ENCODE measurements around the gene SDK2.

Gene SDK2

DNA sequence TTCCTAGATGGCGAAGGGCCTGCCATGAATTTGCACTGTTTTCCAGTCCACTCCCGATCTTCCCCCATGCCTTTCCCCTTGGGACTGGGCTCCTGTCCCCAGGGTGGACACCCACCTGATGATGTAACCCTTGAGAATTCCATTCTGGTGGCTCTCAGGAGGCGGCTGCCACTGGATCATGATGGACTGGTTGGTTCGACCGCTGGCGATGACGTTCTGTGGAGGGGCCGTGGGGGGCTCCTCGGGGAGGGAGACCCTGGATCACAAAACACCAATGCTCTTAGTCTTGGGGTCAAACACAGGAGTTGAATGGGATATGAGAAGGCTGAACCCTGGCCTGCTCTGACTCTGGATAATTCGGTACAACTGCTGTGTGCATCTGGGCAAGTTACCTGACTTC is 225.2 kb downstream of the SDK2 start:
- DNase-seq (ENCODE audit: low spot score) = no peak

DNA sequence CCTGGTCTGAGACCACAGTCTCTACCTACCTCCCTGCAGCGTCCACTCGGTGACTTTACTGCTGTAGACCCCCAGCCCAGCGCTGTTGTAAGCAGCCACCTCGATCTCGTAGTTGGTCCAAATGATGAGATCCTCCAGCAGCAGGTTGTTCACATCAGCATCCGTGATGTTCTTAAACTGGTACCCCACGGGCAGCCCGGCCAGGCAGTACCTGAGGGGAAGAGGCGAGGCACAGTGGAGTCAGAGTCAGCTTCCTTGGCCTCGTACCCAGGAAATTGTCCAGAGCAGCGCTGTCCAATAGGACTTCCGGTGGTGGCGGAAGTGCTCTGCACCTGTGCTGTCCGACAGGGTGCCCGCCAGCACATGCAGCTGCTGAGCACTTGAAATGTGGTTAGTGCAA is 228.5 kb downstream of the SDK2 start:
- DNase-seq (ENCODE audit: low spot score) = peak; percentile 42

DNA sequence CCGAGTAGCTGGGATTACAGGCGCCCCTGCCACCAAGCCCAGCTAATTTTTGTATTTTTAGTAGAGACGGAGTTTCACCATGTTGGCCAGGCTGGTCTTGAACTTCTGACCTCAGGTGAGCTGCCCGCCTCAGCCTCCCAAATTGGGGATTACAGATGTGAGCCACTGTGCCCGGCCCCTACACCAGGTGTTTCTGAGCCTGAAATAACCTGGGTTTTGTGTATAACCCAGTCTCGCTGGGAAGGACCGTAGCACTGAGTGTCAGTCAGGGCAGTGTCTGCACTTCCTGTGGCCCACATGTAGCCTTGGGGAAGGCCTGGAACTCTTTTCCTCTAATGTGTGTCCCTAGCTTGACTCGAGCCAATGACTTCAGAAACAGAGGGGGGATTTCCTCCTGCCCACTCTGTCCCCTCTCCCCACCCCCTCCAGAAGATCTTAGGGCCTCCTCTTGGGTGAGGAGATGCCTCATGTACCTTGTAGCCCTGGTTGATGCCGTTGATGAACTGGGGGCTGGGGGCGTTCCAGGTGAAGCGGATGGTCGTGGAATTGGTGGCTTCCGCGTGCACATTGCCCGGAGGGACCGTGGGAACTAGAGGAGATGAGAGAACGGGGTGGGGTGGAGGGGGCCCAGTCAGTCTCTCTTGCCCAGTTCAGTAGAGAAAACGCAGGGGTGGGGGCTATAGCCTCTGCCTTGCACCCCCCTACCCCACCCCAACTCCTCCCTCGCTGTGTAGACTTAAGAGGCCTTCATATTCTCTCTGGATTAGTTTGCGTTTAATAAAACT is 229.9 kb downstream of the SDK2 start:
- no peak for DNase-seq (ENCODE audit: low spot score)

DNA sequence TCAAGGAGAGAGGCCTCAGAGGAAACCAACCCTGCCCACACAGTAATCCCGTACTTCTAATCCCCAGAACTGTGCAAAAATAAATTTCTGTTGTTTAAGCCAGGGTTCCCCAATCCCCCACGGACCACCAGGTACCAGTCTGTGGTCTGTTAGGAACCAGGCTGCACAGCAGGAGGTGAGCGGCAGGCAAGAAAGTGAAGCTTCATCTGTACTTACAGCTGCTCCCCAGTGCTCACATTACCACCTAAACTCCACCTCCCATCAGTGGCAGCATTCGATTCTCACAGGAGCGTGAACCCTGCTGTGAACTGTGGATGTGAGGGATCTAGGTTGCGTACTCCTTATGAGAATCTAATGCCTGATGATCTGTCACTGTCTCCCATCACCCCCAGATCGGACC is 231.3 kb downstream of the SDK2 start:
- no peak for DNase-seq (ENCODE audit: low spot score)

DNA sequence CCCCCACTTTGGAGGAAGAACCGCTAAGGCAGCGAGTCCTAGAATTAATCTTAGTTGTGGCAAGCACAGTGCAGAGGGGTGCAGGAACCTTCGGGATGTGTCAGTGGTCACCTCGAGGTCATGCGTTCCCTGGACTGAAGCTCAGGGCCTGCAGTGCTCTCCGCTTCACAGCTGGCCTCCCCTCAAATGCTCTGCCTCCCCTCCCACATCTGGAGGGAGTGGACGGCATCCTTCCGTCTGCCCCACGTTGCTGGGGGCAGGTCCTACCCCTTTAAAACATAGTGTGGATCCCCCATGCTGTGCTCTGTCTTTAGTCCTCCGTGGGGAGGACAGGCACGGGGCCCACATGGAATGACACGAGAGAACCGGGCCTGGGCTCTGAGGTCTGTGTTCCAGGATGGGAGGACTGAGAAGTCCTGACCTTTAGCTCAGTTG is 232.9 kb downstream of the SDK2 start:
- DNase-seq (ENCODE audit: low spot score) = peak; percentile 51

DNA sequence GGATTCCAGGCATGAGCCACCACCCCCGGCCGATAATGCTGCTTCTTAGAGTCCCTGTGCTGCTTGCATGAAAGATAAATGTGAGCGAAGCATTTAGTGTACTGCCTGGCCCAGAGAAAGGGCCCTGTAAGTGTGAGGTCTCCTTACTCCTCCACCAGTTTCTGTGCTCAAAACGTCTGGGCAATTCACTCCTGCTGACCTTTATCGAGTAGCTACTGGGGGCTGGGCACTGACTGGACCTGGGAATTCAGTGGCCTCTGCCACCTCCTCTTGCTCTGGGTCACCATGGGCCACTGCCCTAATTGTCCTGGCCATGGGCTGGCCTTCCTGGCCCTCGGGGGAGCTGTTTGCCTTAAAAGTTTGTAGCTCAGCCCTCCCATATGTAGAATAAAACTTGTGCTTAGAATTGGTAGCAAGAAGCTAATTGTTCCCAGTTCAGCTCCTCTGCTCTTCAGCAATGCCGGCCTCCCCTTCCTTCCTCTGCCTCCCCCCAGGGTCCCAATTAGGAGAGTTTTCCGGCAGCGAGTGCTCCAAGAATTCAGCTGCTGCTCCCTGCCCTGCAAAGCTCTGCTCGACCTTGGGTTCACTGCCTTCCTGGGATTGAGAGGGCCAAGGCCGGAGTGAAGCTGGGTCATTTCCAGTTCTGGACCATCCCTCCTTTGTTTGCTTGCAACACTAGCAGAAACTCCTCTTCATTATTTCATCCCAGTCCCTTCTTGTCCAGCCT is 233.5 kb downstream of the SDK2 start:
- peak; percentile 55 for DNase-seq (ENCODE audit: low spot score)

DNA sequence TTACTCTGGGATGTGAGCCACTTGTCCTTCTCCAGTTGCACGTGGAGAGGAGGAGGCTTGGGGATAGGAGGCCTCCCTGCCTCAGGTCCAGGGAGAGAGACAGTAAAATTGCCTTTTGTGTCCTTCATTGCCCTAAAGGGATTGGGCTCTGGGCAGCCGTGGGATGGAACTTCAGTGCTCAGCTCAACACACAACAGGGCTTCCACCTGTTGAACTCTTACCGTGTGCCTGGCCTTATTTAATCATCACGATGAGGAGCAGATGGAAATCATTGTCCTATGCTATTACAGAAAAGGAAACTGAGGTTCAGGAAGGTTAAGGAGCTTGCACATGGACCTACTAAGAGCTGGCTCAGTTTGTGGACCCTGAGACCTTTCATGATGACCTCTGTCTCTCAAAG is 240.0 kb downstream of the SDK2 start:
- DNase-seq (ENCODE audit: low spot score) = no peak

DNA sequence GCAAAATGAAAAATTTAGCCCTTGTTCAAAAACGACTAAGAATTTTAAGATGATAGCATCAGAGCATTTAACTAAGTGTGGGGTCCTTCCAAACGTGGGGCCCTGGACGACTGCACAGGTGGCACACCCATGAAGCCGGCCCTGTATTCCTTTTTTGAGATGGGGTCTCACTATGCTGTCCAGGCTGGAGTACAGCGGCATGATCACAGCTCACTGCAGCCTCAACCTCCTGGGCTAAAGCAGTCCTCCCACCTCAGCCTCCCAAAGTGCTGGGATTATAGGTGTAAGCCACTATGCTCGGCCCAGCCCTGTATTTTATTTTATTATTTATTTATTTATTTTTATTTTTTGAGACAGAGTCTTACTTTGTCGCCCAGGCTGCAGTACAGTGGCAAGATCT is 241.8 kb downstream of the SDK2 start:
- DNase-seq (ENCODE audit: low spot score) = no peak

DNA sequence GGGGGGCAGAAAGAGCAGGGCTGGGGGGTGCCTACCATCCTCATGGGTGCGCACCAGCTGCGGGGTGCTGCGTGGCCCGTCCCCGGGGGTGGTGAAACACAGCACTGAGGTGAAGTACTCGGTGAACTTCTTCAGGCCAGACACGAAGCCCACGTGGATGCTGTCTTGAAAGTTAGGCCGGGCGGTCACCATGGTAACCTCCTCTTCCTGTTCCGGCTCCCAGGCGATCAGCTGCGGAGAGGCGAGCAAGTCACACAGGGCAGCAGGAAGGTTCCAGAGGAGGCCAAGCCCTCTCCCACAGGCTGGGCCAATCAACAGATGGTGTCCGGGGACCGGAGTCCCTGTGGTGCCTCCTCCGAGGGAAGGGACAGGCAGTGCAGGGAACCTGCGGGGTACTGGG is 242.3 kb downstream of the SDK2 start:
- no peak for DNase-seq (ENCODE audit: low spot score)

DNA sequence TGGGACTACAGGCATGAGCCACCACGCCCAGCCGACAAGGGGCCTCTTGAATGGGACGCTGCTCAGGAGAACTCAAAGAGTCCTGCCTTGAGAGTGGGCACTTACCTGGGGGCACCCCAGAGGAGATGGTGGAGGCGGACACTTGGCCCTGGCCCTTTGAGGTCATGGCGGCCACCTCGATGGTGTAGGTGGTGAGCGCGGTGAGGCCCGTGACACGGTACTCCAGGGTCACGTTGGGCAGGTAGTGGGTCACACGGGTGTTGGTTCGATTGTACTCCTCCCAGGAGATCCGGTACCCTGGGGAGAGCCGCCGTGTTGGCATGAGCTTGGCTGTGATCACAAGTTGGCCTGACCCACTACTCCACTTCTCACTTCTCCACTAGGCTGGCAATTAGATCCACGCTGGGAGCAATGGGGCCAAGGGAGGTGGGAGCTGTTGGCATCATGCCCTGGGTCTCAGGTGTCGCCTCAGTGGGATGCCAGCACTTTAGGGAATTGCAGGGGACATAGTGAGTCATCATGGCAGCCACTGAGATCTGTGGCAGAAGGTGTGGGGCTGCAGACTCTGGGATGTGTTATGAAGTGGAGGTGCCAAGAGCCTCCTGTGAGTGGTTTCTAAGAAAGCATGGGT is 243.2 kb downstream of the SDK2 start:
- no peak for DNase-seq (ENCODE audit: low spot score)

DNA sequence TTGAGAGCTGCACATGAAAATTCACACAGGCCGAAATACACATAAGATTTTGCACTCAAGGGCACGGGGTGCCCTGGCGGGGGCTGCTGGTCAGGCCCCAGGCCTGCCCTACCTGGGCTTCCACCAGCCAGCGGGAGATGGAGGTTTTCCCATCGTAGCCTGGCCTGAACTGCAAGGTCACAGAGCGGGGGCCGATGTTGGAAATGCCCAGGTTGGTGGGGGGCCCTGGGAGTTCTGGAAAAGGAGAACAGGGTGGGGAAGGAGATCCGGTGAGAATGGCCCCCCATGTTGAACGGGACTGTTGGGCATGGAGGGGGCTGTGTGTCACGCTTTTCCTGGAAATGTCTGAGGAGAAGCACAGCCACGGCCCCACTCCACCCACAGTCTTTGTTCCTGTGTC is 245.2 kb downstream of the SDK2 start:
- peak; percentile 46 for DNase-seq (ENCODE audit: low spot score)

DNA sequence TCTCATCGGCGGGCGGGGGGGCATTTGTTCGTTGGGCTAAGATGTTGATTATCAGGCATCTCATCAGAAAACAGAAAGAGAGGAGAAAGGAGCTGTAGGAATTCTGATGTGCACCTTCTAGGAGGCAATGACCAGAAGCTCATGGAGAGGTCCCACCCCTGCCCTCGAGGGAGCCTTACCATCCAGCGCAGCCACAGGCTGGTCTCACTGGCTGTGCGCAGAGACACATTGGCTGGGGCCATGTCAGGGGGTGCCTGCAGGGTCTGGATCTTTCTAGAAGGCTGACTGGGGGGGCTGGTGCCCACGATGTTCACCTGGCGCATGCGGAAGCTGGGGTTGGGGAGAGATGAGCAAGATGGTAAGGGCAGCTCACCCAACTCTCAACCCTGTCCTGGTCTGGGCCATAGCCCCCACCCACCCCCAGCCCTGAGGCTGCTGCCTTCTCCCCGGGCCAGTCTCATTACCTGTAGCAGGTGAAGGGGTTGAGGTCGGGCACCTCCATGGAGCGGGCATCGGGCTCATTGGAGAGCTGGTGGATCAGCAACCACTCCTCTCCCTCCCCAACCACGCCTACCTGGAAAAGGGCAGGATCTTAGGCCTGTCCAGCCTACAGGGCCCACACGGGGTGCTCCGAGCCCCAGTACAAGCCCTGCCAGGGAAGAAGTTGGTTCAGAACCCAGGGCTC is 246.2 kb downstream of the SDK2 start:
- DNase-seq (ENCODE audit: low spot score) = no peak

DNA sequence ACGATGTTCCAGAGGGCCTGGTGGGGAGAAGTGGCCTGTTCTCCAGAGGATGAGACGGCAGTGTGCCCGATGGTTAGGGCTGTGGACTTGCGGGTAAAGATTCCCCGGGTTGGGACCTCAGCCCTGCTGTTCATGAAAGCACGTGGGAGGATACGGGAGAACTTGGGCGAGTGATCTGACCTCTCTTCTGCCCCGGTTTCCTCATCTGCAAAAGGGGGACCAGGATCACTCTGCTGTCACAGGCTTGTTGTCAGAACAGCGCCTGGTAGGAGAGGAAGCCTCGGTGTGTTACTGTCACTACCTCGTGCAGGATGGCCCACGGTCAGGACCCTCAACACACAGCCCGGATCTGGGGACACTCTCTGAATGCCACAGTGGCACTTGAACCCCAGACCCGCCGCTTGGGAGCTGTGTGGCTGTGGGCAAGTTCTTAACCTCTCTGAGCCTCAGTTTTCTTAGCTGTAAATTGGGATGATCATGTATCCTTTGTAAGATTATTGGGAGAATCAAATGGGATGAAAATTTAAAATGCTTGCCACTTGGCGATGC is 246.9 kb downstream of the SDK2 start:
- no peak for DNase-seq (ENCODE audit: low spot score)

DNA sequence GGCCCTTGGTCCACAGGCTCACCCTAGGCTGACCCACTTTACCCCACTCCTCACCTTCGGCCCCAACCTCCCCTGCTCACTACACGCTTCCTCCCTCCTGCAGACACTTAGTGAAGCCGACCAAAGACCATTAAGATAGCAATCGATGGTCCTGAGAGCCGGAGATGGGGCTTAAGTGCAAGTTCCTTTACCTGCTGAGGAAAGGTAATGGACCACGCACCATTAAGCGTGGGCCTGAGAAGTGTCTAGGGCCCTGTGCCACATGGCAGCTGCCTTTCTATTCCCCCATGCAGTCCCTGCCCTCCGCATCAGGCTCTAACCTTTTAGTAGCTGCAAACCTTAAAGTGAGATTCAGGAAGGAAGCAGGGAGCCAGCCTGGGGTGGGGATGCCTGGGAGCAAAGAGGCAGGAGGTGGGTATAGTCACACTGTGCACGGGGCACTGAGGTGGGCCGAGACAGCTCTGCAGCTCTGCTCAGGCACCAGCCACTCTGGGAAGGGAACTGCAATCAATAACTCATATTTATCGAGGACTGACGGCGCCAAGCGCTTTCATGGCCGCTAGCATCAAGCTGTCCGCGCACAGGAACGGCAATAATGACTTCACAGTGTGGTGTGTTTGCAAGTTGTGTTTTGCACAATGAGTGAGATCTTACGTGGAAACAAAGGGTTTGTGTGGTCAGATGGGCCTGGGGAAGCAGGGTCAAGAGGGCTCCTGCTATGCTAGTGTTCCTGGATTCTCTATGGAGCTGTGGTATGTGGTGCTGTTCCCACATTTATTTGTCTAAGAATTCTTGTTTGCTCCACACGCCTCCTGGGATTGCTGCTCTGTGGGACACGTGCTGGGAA is 247.6 kb downstream of the SDK2 start:
- no peak for DNase-seq (ENCODE audit: low spot score)

DNA sequence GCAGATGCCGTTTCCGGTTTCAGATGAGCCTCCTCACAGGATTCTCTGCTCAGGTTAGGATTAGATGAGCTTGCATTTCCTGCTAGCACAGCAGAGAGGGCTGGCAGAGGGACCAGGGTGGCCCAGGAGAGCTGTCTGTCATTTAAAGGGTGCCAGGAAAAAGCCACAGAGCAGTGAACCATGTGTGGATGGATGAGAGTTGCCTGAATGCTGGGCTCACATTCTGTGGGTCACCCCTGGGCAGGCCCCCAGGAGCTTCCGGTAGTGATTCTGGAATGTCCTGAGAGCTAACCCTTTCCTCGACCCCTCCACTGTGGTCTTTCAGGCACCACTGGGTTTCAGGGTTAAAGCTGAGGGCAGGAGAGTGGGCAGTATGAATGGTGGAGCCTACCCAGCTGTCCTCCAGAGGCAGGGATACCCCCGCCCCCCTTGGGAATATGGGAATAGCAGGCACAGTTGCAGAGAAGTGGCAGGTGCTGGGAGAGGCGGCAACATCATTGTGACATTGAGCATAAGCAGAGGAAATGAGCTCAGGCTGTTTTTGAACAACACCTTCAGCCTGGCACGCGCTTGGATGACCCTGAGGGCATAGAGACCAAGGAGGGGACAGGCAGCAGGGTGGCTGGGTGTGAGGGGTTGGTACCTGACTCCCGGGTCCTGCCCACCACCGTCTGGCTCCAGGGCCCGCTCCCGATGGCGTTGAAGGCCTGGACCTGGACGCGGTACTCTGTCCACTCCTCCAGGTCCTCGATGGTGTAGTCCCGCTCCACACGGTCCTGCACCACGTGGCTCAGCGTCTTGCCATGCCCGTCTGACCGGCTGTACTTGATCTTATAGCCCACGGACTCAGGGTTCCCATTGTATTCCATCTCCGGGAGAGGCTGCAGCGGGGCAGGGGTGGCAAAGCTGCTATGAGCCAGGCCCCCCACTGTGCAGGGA is 249.5 kb downstream of the SDK2 start:
- no peak for DNase-seq (ENCODE audit: low spot score)

DNA sequence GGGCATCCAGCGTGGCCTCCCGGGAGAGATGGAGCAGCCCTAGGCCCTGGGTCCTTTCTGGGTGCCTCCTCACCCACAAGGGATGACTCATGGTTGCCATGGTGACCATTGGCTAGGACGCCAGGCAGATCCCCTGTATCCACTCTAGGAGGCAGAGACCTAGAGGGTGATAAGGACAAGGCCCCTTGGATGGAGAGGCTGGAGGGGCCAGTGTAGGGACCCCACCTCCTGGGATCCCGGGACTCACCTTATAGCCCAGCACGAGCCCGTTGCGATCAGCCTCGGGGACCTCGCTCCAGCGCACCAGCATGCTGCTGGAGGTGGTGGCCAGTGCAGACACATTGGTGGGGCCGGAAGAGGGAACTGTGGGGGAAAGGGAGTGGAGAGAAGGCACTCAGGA is 250.3 kb downstream of the SDK2 start:
- no peak for DNase-seq (ENCODE audit: low spot score)

DNA sequence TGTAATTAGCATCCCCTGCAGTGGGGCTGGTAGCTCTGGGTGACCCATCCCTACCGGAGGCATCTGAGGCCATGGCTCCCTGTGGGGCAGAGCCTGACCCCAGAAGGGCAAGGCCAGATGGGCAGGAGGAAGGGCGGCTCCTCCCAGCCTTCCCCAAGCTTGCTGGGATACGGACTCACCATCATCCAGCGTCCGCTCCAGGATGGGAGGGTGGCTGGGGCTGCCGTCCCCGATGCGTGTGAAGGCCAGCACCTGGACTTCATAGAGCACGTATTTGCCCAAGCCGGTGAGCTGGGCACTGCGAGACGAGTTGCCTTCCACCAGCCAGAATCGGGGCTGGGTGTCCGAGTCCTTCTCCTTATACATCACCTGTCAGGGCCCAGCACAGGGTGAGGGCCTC is 250.9 kb downstream of the SDK2 start:
- DNase-seq (ENCODE audit: low spot score) = no peak

DNA sequence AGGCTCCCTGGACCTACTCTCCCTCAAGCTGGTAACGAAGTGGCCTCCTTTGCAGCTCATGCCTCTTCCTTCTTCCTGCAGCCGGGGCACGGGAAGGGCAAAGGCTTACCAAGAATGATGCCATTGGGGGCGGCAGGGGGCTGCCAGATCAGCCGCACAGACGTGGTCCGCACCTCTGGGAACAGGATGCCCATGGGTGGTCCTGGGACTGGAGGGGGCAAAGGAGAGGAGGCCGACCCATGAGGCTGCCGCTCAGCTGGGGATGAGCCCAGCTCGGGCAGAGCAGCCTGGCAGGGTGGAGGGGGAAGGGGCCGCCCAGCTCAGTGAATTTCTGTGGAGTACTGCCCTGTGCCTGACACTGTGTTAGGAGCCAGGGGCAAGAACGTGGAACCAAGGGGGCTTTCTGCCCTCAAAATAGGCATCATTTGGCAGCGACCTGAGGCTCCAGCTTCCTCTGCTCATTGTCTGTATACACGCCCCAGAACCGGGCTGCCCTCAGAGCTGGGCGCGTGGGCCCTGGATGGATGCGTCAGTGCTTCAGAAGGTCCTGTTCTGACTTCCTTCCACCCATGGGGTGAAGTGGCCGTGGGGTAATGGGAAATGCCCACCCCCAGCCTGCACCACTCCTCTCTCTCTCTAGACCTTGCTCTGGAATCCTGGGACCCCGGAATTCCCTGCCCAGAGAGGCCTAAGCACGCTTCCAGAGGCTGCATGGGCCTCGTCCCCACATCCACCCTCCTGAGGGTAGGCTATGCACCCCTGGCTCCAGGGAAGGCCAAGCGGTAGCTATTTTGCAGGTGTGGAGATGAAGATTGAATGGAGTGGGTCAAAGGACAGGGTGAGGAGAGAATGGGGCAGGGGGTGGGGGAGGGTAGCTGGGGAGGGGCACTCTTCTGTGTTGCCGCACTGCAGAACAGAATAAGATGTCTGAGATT is 252.6 kb downstream of the SDK2 start:
- DNase-seq (ENCODE audit: low spot score) = no peak

DNA sequence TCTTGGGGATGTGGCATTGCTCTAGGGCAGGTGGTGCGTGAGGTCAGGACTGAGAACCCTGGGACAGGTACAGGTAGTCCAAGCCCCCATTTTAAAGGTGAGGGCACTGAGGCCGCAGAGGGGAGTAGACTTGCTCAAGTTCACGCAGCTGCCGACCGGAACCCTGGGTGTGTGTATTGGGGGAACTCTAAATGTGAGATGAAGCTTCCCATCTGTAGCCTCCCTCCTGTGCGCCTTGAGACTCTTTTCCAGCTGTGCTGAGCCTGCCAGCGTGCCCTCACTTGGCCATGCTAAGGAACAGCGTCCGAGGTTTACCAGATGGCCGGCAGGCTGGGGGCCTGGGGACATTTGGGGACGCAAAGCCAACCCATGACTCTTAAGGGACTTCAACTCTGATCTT is 253.4 kb downstream of the SDK2 start:
- DNase-seq (ENCODE audit: low spot score) = no peak
